Measurements from ENCODE around the gene C20orf204. TPM values are rescaled to one million over a fixed set of nuclear protein-coding genes. Genes with fewer than 3 reads are reported as not detected.

Gene C20orf204
- total and polyA plus RNA-seq, 2 of the 4 experiments (the other 2 are of a cell fraction) = 0.09 to 0.18 TPM

- no peak for TF ChIP-seq CTCF (conservative IDR thresholded peaks at IDR 0.05; ENCODE audit: low read depth, low read length)
- no peak for TF ChIP-seq RFX5 (IDR thresholded peaks at IDR 0.05; ENCODE audit: low read depth, low read length)
Observed at GRCh38 chr20:64039293-64040160, 3.5 kb downstream of the C20orf204 start (continued).

Data from IMR-90 (cell line).